Activated CD4-positive, alpha-beta T cell treated with anti-CD3 and anti-CD28 coated beads for 36 hours (primary cell): ENCODE results near the gene KATNAL1. TPM values are rescaled to one million over a fixed set of nuclear protein-coding genes. Genes with fewer than 3 reads are reported as not detected.
A peak's percentile ranks its signal among the peaks of the same experiment; 100 is the strongest.

ENCODE experiments used
- ATAC-seq: fragments of 200-7000 bp; cut with Tn5 transposase; one replicate; pipeline ENCODE4 v1.10.0; 2021; ENCODE audit warnings: mild to moderate bottlenecking, moderate library complexity
- CTCF ChIA-PET: fragments of 350-600 bp; sonication (Branson Sonifier 250); formaldehyde crosslinking; loops from one replicate; lab custom pipeline; 2021; ENCODE audit warnings: antibody characterized with exemption; lab: Charles Lee
- POLR2A ChIA-PET: fragments of 350-600 bp; sonication (Branson Sonifier 250); formaldehyde crosslinking; loops from one replicate; lab custom pipeline; 2021; ENCODE audit warnings: antibody characterized with exemption, inconsistent platforms; lab: Charles Lee
- DNase-seq: peaks from one replicate; pipeline ENCODE4 v3.0.0-alpha.2; 2020
- H3K27ac Mint-ChIP-seq: one replicate; pipeline ENCODE4 v1.8.0; 2021; ENCODE audit warnings: mixed read lengths
- H3K27me3 Mint-ChIP-seq: one replicate; pipeline ENCODE4 v1.8.0; 2021; ENCODE audit warnings: mixed read lengths
- H3K36me3 Mint-ChIP-seq: one replicate; pipeline ENCODE4 v1.8.0; 2021; ENCODE audit warnings: low read depth, mixed read lengths
- H3K4me1 Mint-ChIP-seq: one replicate; pipeline ENCODE4 v1.8.0; 2021; ENCODE audit warnings: mixed read lengths
- H3K4me3 Mint-ChIP-seq: one replicate; pipeline ENCODE4 v1.8.0; 2021; ENCODE audit warnings: mild to moderate bottlenecking, moderate library complexity, mixed read lengths
- H3K9me3 Mint-ChIP-seq: one replicate; pipeline ENCODE4 v1.8.0; 2021; ENCODE audit warnings: low read depth, mixed read lengths
- intact Hi-C, 2 experiments: fragments of 100-400 bp; cut with DNase I in 1 of 2; cut with micrococcal nuclease in 1 of 2; formaldehyde crosslinking; loops; one replicate each; pipeline versions ENCODE4 v1.14.2 to v1.15.1; 2022 to 2024; cut with DNase I, micrococcal nuclease
- total RNA-seq, 2 experiments: library from RNA; stranded (reverse); gene quantifications; one replicate each; pipeline ENCODE4 v1.2.3, GENCODE V29; 2021

KATNAL1 gene
- total RNA-seq, 2 experiments from 2014 or later, result 10.9 to 12.5 TPM

GRCh38 chr13:30332456-30333143, 25.2 kb upstream of the KATNAL1 start:
- Mint-ChIP-seq H3K4me1 (peaks cover 13% of the 10 kb centered on the region), H3K9me3 (no peaks in the 10 kb centered on the region), H3K36me3 (no peaks in the 10 kb centered on the region), H3K4me3 (no peak overlapping the region), H3K27ac (no peak overlapping the region), H3K27me3 (no peaks in the 10 kb centered on the region)
- CTCF ChIA-PET, result interaction anchor here (1.7 to 3.3 kb wide), 2 partner anchors 9 to 200 kb away, joined by 4 to 13 read pairs; no protein-coding TSS in a partner anchor
- DNase-seq (no peak), ATAC-seq (no peak)
- POLR2A ChIA-PET, result no interaction called here
- intact Hi-C loops, result no loop called here

- Mint-ChIP-seq H3K4me3 (no peak overlapping the region), H3K36me3 (no peaks in the 10 kb centered on the region), H3K27ac (no peak overlapping the region), H3K4me1 (peaks cover 3% of the 10 kb centered on the region), H3K9me3 (no peaks in the 10 kb centered on the region), H3K27me3 (no peaks in the 10 kb centered on the region)
- peak; percentile 33 for ATAC-seq
- ChIA-PET CTCF (interaction anchor here (1.7 to 3.3 kb wide), 2 partner anchors 11 to 199 kb away, joined by 4 to 13 read pairs; no protein-coding TSS in a partner anchor), POLR2A (no interaction called here)
- intact Hi-C loops, result no loop called here
- no peak for DNase-seq
Measured at GRCh38 chr13:30331331-30331771, 24.0 kb upstream of the KATNAL1 start.

DNA sequence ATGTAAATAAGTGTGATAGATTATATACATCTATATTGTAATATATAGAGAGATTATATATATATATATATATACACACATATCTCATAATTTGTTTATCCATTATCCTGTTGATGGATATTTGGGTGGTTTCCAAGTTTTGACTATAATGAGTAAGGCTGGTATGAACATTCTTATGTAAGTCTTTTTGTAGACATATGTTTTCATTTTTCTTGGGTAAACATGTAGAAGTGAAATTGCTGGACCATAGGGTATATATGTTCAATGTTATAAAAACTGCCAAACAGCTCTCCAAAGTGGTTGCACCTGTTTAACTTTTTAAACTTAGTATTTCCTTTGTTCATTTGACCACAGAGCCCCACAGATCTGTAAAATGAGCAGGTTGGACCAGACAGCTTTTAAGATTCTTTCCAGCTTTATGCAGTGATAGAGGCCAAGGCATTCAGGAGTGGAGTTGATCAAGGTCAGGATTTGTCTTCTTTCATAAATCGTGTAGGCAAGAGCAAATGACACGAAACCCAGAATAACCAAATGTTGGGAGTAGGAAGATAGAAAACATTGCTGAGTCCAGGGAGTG, 21.7 kb upstream of the KATNAL1 start:
- H3K9me3 Mint-ChIP-seq, result no peaks in the 10 kb centered on the region

DNA sequence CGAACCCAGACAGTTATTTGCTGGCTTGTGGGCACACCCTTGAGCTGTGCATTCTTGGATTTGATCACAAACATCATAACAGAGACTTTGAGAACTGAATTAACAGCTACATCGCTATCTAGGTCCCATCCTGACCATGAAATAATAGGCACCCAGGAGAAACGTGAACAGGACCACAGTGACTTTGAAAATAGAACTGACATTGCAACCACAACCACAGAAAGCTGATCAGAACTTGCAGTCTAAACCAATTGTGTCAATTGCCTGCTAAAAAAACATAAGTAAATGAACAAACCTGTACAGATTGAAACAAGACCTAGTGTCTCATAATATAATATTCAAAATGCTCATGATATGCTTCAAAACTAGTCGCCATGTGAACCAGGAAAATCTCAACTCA, 18.3 kb upstream of the KATNAL1 start:
- Mint-ChIP-seq H3K27me3 (no peaks in the 10 kb centered on the region), H3K4me1 (no peaks in the 10 kb centered on the region), H3K27ac (no peak overlapping the region), H3K4me3 (no peak overlapping the region), H3K9me3 (no peaks in the 10 kb centered on the region), H3K36me3 (no peaks in the 10 kb centered on the region)
- DNase-seq (no peak), ATAC-seq (no peak)
- ChIA-PET POLR2A (no interaction called here), CTCF (interaction anchor here (0.9 to 1.4 kb wide), 2 partner anchors 11 to 193 kb away, joined by 4 read pairs; no protein-coding TSS in a partner anchor)
- intact Hi-C loops, result no loop called here

More for the DNA sequence above, 21.7 kb upstream of the KATNAL1 start:
- DNase-seq (no peak), ATAC-seq (no peak)
- no peaks in the 10 kb centered on the region for H3K27me3 Mint-ChIP-seq
- H3K4me1 Mint-ChIP-seq, result no peaks in the 10 kb centered on the region
- ChIA-PET POLR2A (no interaction called here), CTCF (no interaction called here)
- intact Hi-C loops, result no loop called here
- H3K4me3 Mint-ChIP-seq, result no peak overlapping the region
- H3K36me3 Mint-ChIP-seq, result no peaks in the 10 kb centered on the region
- H3K27ac Mint-ChIP-seq, result no peak overlapping the region

- intact Hi-C loops, result no loop called here
Measured at GRCh38 chr13:30323524-30323923, 16.2 kb upstream of the KATNAL1 start.

GRCh38 chr13:30322428-30322827, 15.1 kb upstream of the KATNAL1 start:
- H3K4me1 Mint-ChIP-seq, result no peaks in the 10 kb centered on the region
- CTCF ChIA-PET, result interaction anchor here (0.8 kb wide), 1 partner anchor 13 kb away, joined by 5 read pairs; no protein-coding TSS in a partner anchor
- no peak overlapping the region for H3K4me3 Mint-ChIP-seq
- intact Hi-C loops, result no loop called here
- no peak overlapping the region for H3K27ac Mint-ChIP-seq
- H3K36me3 Mint-ChIP-seq, result no peaks in the 10 kb centered on the region
- H3K9me3 Mint-ChIP-seq, result no peaks in the 10 kb centered on the region
- H3K27me3 Mint-ChIP-seq, result no peaks in the 10 kb centered on the region
- ATAC-seq (no peak), DNase-seq (no peak)
- POLR2A ChIA-PET, result no interaction called here

More at GRCh38 chr13:30323524-30323923, 16.2 kb upstream of the KATNAL1 start:
- no peaks in the 10 kb centered on the region for H3K27me3 Mint-ChIP-seq
- no peak overlapping the region for H3K4me3 Mint-ChIP-seq
- POLR2A ChIA-PET, result interaction anchor here (0.6 kb wide), 1 partner anchor 1609 kb away, joined by 3 read pairs; no protein-coding TSS in a partner anchor
- no peaks in the 10 kb centered on the region for H3K36me3 Mint-ChIP-seq
- CTCF ChIA-PET, result interaction anchor here (0.6 kb wide), 1 partner anchor 291 kb away, joined by 3 read pairs; no protein-coding TSS in a partner anchor
- DNase-seq (no peak), ATAC-seq (no peak)
- no peak overlapping the region for H3K27ac Mint-ChIP-seq
- H3K4me1 Mint-ChIP-seq, result no peaks in the 10 kb centered on the region
- H3K9me3 Mint-ChIP-seq, result no peaks in the 10 kb centered on the region

DNA sequence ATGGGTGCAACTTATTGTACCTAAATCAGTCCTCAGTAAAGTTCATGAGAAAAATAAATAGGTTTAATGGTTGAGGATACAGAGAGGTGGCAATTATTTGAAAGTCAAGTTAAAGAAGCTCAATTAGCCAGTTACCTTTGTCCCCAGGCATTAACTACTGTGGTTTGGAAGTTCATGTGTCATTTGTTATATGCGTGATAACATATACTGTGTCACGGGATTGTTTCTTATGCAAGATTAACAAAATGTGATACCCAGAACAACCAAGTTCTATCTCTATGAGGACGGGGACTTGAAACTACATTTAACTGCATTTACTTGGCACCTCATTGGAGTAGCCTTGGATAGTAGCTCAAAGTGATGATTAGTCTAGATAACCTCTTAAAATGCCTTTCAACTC, 13.9 kb upstream of the KATNAL1 start:
- intact Hi-C loops, result no loop called here
- H3K27ac Mint-ChIP-seq, result no peak overlapping the region
- no peaks in the 10 kb centered on the region for H3K27me3 Mint-ChIP-seq
- DNase-seq (no peak), ATAC-seq (no peak)
- ChIA-PET POLR2A (no interaction called here), CTCF (no interaction called here)
- no peaks in the 10 kb centered on the region for H3K4me1 Mint-ChIP-seq
- H3K9me3 Mint-ChIP-seq, result no peaks in the 10 kb centered on the region
- no peaks in the 10 kb centered on the region for H3K36me3 Mint-ChIP-seq
- H3K4me3 Mint-ChIP-seq, result no peak overlapping the region

DNA sequence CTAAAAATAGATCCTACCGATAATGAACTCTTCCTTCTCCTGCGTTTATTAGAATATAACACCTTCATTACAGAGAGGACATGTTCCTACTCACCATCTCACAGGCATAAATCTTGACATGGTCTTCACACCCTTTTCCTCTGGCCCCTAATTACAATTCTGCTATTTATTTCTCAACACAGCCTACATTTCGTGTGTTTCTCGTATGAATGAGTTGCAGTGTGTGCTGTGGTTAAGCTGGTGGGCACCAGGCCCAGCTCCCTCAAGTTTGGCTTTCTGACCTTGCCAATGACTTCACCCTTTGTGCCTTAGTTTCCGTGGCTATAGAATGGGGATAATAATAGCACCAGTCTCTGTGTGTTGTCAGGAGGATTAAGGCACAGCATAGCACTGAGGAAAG, 12.3 kb upstream of the KATNAL1 start:
- Mint-ChIP-seq H3K36me3 (no peaks in the 10 kb centered on the region), H3K9me3 (no peaks in the 10 kb centered on the region), H3K4me3 (no peak overlapping the region), H3K27me3 (no peaks in the 10 kb centered on the region), H3K27ac (no peak overlapping the region), H3K4me1 (peaks cover under 1% of the 10 kb centered on the region)
- ChIA-PET POLR2A (interaction anchor here (0.9 kb wide), 1 partner anchor 13 kb away, joined by 8 read pairs; no protein-coding TSS in a partner anchor), CTCF (interaction anchor here (1.1 to 1.2 kb wide), 2 partner anchors 10 to 95 kb away, joined by 3 read pairs; no protein-coding TSS in a partner anchor)
- ATAC-seq (no peak), DNase-seq (no peak)
- intact Hi-C loops, result no loop called here

DNA sequence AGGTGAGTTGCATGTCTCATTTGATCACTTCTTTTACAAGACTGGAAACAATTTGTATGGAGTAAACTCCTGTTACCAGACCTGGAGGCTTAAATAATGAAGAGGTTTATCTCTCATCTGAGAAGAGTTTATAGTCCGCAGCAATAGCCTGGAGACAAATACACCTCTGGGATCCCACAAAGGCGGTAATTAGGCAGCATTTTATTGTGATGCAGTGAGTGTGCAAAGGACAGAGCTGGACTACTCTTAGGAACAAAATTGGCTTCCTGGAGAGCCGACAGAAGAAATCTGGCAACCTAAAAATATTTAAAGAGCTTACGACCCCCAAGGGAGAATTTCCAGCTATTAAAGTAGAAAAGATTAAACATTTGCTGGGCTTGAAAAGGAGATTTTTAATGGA, 11.8 kb upstream of the KATNAL1 start:
- DNase-seq (no peak), ATAC-seq (no peak)
- ChIA-PET POLR2A (interaction anchor here (0.9 kb wide), 1 partner anchor 13 kb away, joined by 8 read pairs; no protein-coding TSS in a partner anchor), CTCF (interaction anchor here (1.1 to 1.2 kb wide), 2 partner anchors 10 to 95 kb away, joined by 3 read pairs; no protein-coding TSS in a partner anchor)
- Mint-ChIP-seq H3K4me3 (no peak overlapping the region), H3K27me3 (no peaks in the 10 kb centered on the region), H3K4me1 (peaks cover 4% of the 10 kb centered on the region), H3K27ac (no peak overlapping the region), H3K36me3 (no peaks in the 10 kb centered on the region), H3K9me3 (no peaks in the 10 kb centered on the region)
- intact Hi-C loops, result no loop called here

GRCh38 chr13:30318026-30318425, 10.7 kb upstream of the KATNAL1 start:
- no peaks in the 10 kb centered on the region for H3K9me3 Mint-ChIP-seq
- DNase-seq (no peak), ATAC-seq (no peak)
- intact Hi-C loops, result no loop called here
- no peaks in the 10 kb centered on the region for H3K27me3 Mint-ChIP-seq
- no peak overlapping the region for H3K4me3 Mint-ChIP-seq
- H3K27ac Mint-ChIP-seq, result no peak overlapping the region
- H3K4me1 Mint-ChIP-seq, result peaks cover 12% of the 10 kb centered on the region
- H3K36me3 Mint-ChIP-seq, result no peaks in the 10 kb centered on the region
- ChIA-PET CTCF (interaction anchor here (0.7 to 1.0 kb wide), 3 partner anchors 96 to 727 kb away, joined by 3 to 5 read pairs (median 4); no protein-coding TSS in a partner anchor), POLR2A (no interaction called here)

DNA sequence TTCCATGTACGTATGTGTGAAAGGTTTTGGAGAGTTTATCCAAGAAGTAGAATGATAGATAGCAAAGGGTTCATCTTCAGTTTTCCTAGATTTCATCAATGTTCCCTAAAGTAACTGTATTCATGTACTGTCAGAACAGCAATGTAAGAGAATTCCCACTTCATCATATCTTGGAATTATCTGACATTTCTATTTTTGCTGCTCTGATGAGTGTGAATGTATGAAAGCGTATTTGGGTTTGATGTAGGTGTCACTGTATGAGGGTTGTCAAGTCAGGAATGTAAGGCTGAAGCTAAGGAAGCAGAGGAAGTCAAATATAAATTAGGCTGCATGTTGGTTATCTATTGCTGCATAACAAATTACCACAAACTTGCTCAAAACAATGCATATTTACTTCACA, 7.2 kb upstream of the KATNAL1 start:
- intact Hi-C loops, result no loop called here
- ChIA-PET CTCF (interaction anchor here (0.6 kb wide), 1 partner anchor 354 kb away, joined by 3 read pairs; no protein-coding TSS in a partner anchor), POLR2A (no interaction called here)
- no peak overlapping the region for H3K4me3 Mint-ChIP-seq
- no peaks in the 10 kb centered on the region for H3K9me3 Mint-ChIP-seq
- H3K27ac Mint-ChIP-seq, result no peak overlapping the region
- DNase-seq (no peak), ATAC-seq (no peak)
- H3K27me3 Mint-ChIP-seq, result no peaks in the 10 kb centered on the region
- no peaks in the 10 kb centered on the region for H3K36me3 Mint-ChIP-seq
- H3K4me1 Mint-ChIP-seq, result peaks cover 13% of the 10 kb centered on the region
